Muscle layer of colon (tissue), 2 donors: ENCODE data around the gene LGALS3BP.
"Not testable (repeated sequence)": the region's sequence is repeated elsewhere in the genome, so short reads cannot be mapped to it uniquely, and the experiment has no call there.

Source experiments
- H3K27ac ChIP-seq: one replicate; pipeline ENCODE4 v1.7.0; 2013; ENCODE audit warnings: low read depth, mild to moderate bottlenecking, low read length, moderate library complexity
- H3K27me3 ChIP-seq, 2 donors: one replicate each; pipeline ENCODE4 v1.7.0; 2013; ENCODE audit warnings: low read length in 2 of 2, mild to moderate bottlenecking in 2 of 2; ENCODE audit not compliant: insufficient read depth in 2 of 2, control insufficient read depth in 1 of 2
- H3K36me3 ChIP-seq: one replicate; pipeline ENCODE4 v1.7.0; 2013; ENCODE audit warnings: mild to moderate bottlenecking, low read length; ENCODE audit not compliant: insufficient read depth
- H3K4me1 ChIP-seq: one replicate; pipeline ENCODE4 v1.7.0; 2013; ENCODE audit warnings: mild to moderate bottlenecking, low read length; ENCODE audit not compliant: insufficient read depth
- H3K4me3 ChIP-seq, 2 donors: one replicate each; pipeline ENCODE4 v1.7.0; 2013; ENCODE audit warnings: low read length in 2 of 2, low read depth in 1 of 2, mild to moderate bottlenecking in 1 of 2, moderate library complexity in 1 of 2
- H3K9ac ChIP-seq: one replicate; pipeline ENCODE4 v1.7.0; 2013; ENCODE audit warnings: low read length
- H3K9me3 ChIP-seq: one replicate; pipeline ENCODE4 v1.7.0; 2013; ENCODE audit warnings: mild to moderate bottlenecking, low read length
- donor health status: abdominal sarcoma.
- donor health status: Adenocarcinoma of cecum.

LGALS3BP gene

GRCh38 chr17:78971756-78972506 is 7.8 kb downstream of the LGALS3BP start:
- Histone ChIP-seq H3K4me1 (peaks cover 29% of the 10 kb centered on the region), H3K27me3 (no peaks in the 10 kb centered on the region), H3K36me3 (no peaks in the 10 kb centered on the region), H3K9me3 (no peaks in the 10 kb centered on the region), H3K4me3 (peak overlapping the region in 1 of 2 donors; percentile 16), H3K9ac (no peak overlapping the region), H3K27ac (no peak overlapping the region)

GRCh38 chr17:78970834-78971755 is 8.6 kb downstream of the LGALS3BP start:
- H3K27ac ChIP-seq = no peak overlapping the region
- H3K27me3 ChIP-seq = no peaks in the 10 kb centered on the region
- no peaks in the 10 kb centered on the region for H3K36me3 ChIP-seq
- peak overlapping the region in 1 of 2 donors; percentile 16 for H3K4me3 ChIP-seq
- peaks cover 21% of the 10 kb centered on the region for H3K4me1 ChIP-seq
- no peaks in the 10 kb centered on the region for H3K9me3 ChIP-seq
- H3K9ac ChIP-seq = no peak overlapping the region

- Histone ChIP-seq H3K27me3 (no peaks in the 10 kb centered on the region), H3K9me3 (no peaks in the 10 kb centered on the region), H3K27ac (no peak overlapping the region), H3K36me3 (no peaks in the 10 kb centered on the region), H3K9ac (no peak overlapping the region), H3K4me1 (peaks cover 14% of the 10 kb centered on the region), H3K4me3 (no peak overlapping the region)
Observed at GRCh38 chr17:78969865-78970264, 9.9 kb downstream of the LGALS3BP start.

- Histone ChIP-seq H3K4me3 (no peak overlapping the region), H3K4me1 (peaks cover 9% of the 10 kb centered on the region), H3K9me3 (no peaks in the 10 kb centered on the region), H3K27me3 (no peaks in the 10 kb centered on the region), H3K9ac (no peak overlapping the region), H3K27ac (no peak overlapping the region), H3K36me3 (no peaks in the 10 kb centered on the region)
Observed at GRCh38 chr17:78967782-78968362, 11.9 kb downstream of the LGALS3BP start.

GRCh38 chr17:78966910-78967600 is 12.7 kb downstream of the LGALS3BP start:
- Histone ChIP-seq H3K4me1 (peaks cover 9% of the 10 kb centered on the region), H3K9me3 (no peaks in the 10 kb centered on the region), H3K4me3 (no peak overlapping the region), H3K36me3 (no peaks in the 10 kb centered on the region), H3K9ac (no peak overlapping the region), H3K27me3 (no peaks in the 10 kb centered on the region), H3K27ac (no peak overlapping the region)

GRCh38 chr17:78966123-78966813 is 13.5 kb downstream of the LGALS3BP start:
- Histone ChIP-seq H3K4me1 (peaks cover 5% of the 10 kb centered on the region), H3K9me3 (no peaks in the 10 kb centered on the region), H3K27ac (no peak overlapping the region)

GRCh38 chr17:78965491-78965924 is 14.2 kb downstream of the LGALS3BP start:
- H3K27ac ChIP-seq = no peak overlapping the region
- no peaks in the 10 kb centered on the region for H3K27me3 ChIP-seq
- no peak overlapping the region for H3K9ac ChIP-seq
- no peak overlapping the region for H3K4me3 ChIP-seq
- no peaks in the 10 kb centered on the region for H3K9me3 ChIP-seq
- H3K36me3 ChIP-seq = no peaks in the 10 kb centered on the region
- H3K4me1 ChIP-seq = no peaks in the 10 kb centered on the region

More at GRCh38 chr17:78966123-78966813, 13.5 kb downstream of the LGALS3BP start:
- Histone ChIP-seq H3K36me3 (no peaks in the 10 kb centered on the region), H3K9ac (no peak overlapping the region), H3K27me3 (no peaks in the 10 kb centered on the region), H3K4me3 (no peak overlapping the region)

- Histone ChIP-seq H3K27ac (no peak overlapping the region), H3K4me1 (no peaks in the 10 kb centered on the region), H3K27me3 (no peaks in the 10 kb centered on the region), H3K4me3 (no peak overlapping the region), H3K9ac (no peak overlapping the region), H3K9me3 (no peaks in the 10 kb centered on the region), H3K36me3 (no peaks in the 10 kb centered on the region)
Observed at GRCh38 chr17:78963378-78963777, 16.3 kb downstream of the LGALS3BP start.

- not testable (repeated sequence) for H3K9me3 ChIP-seq, H3K4me1 ChIP-seq, H3K36me3 ChIP-seq, H3K9ac ChIP-seq, H3K4me3 ChIP-seq, H3K27ac ChIP-seq, H3K27me3 ChIP-seq
Observed at GRCh38 chr17:78962984-78963348, 16.8 kb downstream of the LGALS3BP start.

- H3K4me3 ChIP-seq = no peak overlapping the region
- H3K27me3 ChIP-seq = no peaks in the 10 kb centered on the region
- H3K4me1 ChIP-seq = no peaks in the 10 kb centered on the region
- H3K9me3 ChIP-seq = no peaks in the 10 kb centered on the region
- no peak overlapping the region for H3K9ac ChIP-seq
- no peaks in the 10 kb centered on the region for H3K36me3 ChIP-seq
- no peak overlapping the region for H3K27ac ChIP-seq
Observed at GRCh38 chr17:78962345-78962983, 17.3 kb downstream of the LGALS3BP start.
